PFSK-1 (cell line): ENCODE measurements around the gene EHF.

Source experiments
- POLR2AphosphoS5 ChIP-seq: IDR thresholded peaks from 2 replicates; pipeline ENCODE4 v1.6.1; 2012; ENCODE audit warnings: low read depth, mild to moderate bottlenecking, control low read depth, low read length, moderate library complexity
- TF ChIP-seq, protein P1 (sequence below), 2 experiments: IDR thresholded peaks; 2 replicates each; pipeline versions ENCODE4 v1.6.1 to v1.8.0; 2011 to 2012; ENCODE audit warnings: low read depth in 2 of 2, low read length in 2 of 2, control low read depth in 1 of 2, inconsistent platforms in 1 of 2, mild to moderate bottlenecking in 1 of 2, moderate library complexity in 1 of 2; ENCODE audit not compliant: insufficient read depth in 1 of 2

DNA sequence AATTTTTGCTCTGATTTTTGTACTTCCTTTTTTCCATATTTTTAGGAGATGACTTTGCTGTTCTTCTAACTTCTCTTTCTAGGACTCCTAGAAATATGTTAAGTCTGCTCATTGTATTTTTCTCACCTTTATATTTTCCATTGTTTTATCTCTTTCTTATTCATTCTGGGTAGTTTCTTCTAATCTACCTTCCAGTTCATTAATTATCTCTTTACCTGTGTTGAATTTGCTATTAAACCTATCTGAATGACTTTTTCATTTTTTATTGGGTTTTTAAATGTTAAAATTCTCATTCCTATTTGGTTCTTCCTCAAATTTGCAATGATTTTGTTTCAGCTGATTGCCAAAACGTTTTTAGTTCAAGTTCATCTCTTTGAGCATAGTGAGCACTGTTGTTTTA, 27.8 kb upstream of the EHF start:
- TF ChIP-seq POLR2AphosphoS5 = no peak
- TF ChIP-seq, protein P1, sequence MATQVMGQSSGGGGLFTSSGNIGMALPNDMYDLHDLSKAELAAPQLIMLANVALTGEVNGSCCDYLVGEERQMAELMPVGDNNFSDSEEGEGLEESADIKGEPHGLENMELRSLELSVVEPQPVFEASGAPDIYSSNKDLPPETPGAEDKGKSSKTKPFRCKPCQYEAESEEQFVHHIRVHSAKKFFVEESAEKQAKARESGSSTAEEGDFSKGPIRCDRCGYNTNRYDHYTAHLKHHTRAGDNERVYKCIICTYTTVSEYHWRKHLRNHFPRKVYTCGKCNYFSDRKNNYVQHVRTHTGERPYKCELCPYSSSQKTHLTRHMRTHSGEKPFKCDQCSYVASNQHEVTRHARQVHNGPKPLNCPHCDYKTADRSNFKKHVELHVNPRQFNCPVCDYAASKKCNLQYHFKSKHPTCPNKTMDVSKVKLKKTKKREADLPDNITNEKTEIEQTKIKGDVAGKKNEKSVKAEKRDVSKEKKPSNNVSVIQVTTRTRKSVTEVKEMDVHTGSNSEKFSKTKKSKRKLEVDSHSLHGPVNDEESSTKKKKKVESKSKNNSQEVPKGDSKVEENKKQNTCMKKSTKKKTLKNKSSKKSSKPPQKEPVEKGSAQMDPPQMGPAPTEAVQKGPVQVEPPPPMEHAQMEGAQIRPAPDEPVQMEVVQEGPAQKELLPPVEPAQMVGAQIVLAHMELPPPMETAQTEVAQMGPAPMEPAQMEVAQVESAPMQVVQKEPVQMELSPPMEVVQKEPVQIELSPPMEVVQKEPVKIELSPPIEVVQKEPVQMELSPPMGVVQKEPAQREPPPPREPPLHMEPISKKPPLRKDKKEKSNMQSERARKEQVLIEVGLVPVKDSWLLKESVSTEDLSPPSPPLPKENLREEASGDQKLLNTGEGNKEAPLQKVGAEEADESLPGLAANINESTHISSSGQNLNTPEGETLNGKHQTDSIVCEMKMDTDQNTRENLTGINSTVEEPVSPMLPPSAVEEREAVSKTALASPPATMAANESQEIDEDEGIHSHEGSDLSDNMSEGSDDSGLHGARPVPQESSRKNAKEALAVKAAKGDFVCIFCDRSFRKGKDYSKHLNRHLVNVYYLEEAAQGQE (IDR thresholded peaks at IDR 0.05; ENCODE audit: insufficient read depth in 1 of 2, low read depth in 2 of 2, low read length in 2 of 2) = no peak
